LNCAP (cell line): ENCODE measurements around the gene ZNF746.

Experiments used
- CTCF ChIP-seq: fragments of 450-650 bp; IDR thresholded peaks from 2 replicates; pipeline ENCODE4 v1.5.1; 2017; ENCODE audit warnings: mild to moderate bottlenecking

The ZNF746 gene

GRCh38 chr7:149479568-149479967 is 18.0 kb downstream of the ZNF746 start:
- TF ChIP-seq CTCF, result no peak

GRCh38 chr7:149478754-149479153 is 18.9 kb downstream of the ZNF746 start:
- TF ChIP-seq CTCF, result no peak

GRCh38 chr7:149477494-149478443 is 19.8 kb downstream of the ZNF746 start:
- no peak for TF ChIP-seq CTCF

GRCh38 chr7:149476791-149477190 is 20.8 kb downstream of the ZNF746 start:
- TF ChIP-seq CTCF, result no peak

- TF ChIP-seq CTCF, result no peak
Observed at GRCh38 chr7:149475121-149476045, 22.2 kb downstream of the ZNF746 start.

- TF ChIP-seq CTCF, result no peak
Observed at GRCh38 chr7:149474309-149475120, 23.1 kb downstream of the ZNF746 start.

- no peak for TF ChIP-seq CTCF
Observed at GRCh38 chr7:149473251-149473650, 24.4 kb downstream of the ZNF746 start.
